ENCODE data around the gene TP53I11.

Gene TP53I11

GRCh38 chr11:44941259-44942021 is 9.2 kb downstream of the TP53I11 start:
- no peak for DNase-seq (ENCODE audit: low read depth in 2 of 3, low spot score in 2 of 3)

DNA sequence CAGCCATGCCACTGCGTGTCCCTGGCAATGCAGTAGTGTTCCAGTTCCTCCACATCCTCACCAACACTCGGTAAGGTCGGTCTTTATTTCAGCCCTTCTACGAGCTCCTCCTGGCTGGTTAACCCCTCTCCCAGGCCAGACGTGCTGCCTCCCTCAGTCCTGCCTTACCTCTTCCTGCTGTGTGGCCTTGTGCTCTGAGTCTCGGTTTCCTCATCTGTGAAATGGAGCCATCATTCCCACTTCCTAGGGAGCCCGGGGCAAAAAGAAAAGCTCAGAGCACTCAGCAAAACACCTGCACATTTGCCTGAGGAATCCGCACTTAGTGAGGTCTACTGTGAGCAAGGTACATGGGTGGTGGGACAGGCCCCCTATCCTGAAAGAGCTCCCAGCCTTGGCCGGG is 9.8 kb downstream of the TP53I11 start:
- no peak for DNase-seq (ENCODE audit: low read depth in 2 of 3, low spot score in 2 of 3)

- no peak for DNase-seq (ENCODE audit: low read depth in 2 of 3, low spot score in 2 of 3)
These were observed 10.3 kb downstream of the TP53I11 start for GRCh38 chr11:44940404-44940803.

DNA sequence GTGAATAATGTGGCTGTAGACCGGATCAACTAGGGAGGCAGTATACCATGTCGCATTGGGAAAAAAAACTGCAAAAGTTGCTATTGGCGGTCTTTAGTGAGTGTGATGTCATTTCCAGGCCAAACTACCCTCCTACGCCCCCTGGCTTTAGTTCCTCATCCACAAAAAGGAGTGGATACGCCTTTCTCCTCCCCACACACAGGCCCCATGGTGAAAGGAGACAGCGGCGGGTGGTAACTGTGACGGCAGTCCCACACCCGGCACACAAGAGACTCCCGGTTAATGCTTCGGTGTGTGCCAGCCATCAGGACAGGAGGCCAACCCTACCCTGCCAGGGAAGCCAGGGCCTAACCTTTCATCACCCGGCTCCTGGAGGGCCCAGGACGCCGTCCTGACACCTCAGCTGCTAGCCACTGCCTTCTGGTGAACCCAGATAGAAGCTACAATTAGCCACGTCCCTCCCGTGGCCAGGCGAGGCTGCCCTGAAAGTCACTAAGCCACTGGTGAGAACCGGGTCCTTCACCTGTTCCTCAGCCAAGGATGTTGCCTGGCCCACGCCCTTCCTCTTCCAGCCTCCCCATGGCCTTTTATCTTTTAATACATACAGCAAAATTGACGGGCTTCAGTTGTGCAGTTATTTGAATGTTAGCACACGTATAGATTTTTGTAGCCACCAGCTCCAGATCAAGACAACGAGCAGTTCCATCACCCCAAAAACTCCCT is 10.8 kb downstream of the TP53I11 start:
- no peak for DNase-seq (ENCODE audit: low read depth in 2 of 3, low spot score in 2 of 3)

DNA sequence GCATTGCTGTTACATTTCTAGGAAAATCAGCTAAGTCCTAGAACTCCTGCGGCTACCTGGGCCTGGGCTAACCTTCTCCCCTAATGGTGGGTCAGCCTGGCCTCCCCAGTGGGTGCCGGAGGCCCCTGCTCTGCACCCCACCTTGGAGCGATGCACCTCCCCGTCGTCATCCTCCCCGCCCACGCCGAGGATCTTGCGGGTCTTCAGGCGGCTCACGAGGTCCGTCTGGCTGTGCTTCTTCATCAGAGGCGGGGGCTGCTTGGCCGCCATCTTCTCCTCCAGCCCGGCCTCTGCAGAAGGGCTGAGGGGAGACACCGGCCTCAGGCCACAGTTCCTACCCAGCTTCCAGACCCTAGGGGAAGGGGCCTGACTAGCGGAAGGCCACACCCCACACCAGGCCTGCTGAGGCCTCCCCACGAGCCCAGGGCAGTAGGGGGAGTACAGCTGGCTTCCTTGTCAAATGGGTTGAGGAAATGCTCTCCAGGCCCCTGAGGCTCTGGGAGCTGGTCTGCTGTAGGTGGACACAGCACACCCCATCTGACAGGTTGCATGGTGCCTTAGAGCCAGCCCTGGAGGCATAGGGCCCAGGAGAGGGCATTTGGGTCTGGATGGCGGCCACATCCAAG is 12.5 kb downstream of the TP53I11 start:
- no peak for DNase-seq (ENCODE audit: low read depth in 2 of 3, low spot score in 2 of 3)

GRCh38 chr11:44936951-44937543 is 13.6 kb downstream of the TP53I11 start:
- DNase-seq (ENCODE audit: low read depth in 2 of 3, low spot score in 2 of 3) = no peak

GRCh38 chr11:44936525-44936924 is 14.2 kb downstream of the TP53I11 start:
- peak; percentile 62 to 83 (median 81) for DNase-seq (ENCODE audit: low read depth in 2 of 3, low spot score in 2 of 3)

DNA sequence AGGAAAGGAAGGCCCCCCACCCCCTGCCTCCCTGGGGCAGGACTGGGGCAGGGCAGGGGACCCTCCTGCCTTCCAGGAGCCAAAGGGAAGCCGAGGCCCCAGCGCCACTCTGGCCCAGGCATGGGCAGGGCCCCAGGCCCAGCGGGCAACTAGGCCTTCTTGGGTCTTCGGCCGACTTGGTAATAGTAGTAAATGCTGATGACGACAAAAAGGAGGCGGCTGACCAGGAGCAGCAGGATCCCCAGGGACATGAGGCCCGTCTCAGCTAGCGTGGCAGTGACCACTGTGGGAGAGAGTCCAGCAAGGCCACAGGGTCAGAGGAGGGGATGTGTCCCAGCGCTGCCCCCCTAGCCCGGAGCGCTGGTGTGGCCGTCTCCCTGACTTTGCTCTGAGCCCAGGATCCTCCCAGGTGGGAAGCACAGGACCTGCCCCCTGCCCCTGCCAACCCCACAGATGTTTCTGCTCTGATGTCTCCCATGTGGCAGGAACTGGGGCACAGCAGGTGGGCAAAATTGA is 15.9 kb downstream of the TP53I11 start:
- DNase-seq (ENCODE audit: low read depth in 2 of 3, low spot score in 2 of 3) = no peak

DNA sequence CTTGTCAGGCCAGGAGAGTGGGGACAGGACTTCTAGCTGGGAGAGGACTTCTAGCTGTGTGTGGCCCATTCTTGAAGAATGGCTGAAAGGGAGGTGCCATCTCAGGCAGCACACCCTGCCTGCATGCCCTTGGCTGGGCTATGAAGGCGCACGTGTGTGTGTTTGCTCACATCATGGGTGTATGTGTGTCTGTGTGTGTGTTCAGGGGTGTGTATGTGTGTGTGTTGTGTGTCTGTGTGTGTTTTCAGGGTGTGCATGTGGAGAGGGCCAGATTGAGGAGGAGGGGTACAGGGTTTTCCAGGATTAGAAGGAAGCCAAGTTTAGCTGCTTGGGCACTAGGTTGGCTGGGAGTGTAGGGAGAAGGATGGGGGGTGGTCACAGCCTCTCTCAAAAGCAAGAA is 16.6 kb downstream of the TP53I11 start:
- DNase-seq (ENCODE audit: low read depth in 2 of 3, low spot score in 2 of 3) = no peak

GRCh38 chr11:44931466-44931865 is 19.2 kb downstream of the TP53I11 start:
- no peak for DNase-seq (ENCODE audit: low read depth in 2 of 3, low spot score in 2 of 3)

- DNase-seq (ENCODE audit: low read depth in 2 of 3, low spot score in 2 of 3) = no peak
These were observed 19.9 kb downstream of the TP53I11 start for GRCh38 chr11:44930588-44931302.

DNA sequence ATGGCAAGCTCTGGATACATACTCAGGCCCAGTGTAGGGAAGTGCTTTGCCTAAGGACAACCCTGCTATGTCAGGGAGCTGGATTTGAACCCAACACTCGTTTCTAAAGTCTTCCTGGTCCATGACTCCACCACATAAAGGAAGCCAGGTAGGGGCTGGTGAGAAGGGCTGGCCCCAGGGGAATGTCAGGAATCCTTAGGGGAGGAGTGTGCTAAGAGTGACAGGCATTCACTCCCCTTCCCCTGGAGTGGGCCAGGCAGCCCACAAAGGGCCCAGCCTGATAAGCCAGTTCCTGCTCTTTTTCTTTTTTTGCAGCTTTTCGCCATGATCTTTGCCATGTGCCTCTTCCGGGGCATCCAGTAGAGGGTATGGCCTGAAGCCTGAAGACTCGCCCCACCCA is 21.9 kb downstream of the TP53I11 start:
- DNase-seq (ENCODE audit: low read depth in 2 of 3, low spot score in 2 of 3) = no peak

- DNase-seq (ENCODE audit: low read depth in 2 of 3, low spot score in 2 of 3) = no peak
These were observed 22.5 kb downstream of the TP53I11 start for GRCh38 chr11:44928144-44928543.

GRCh38 chr11:44927174-44927661 is 23.5 kb downstream of the TP53I11 start:
- DNase-seq (ENCODE audit: low read depth in 2 of 3, low spot score in 2 of 3) = peak; percentile 25 to 43 (median 35)

DNA sequence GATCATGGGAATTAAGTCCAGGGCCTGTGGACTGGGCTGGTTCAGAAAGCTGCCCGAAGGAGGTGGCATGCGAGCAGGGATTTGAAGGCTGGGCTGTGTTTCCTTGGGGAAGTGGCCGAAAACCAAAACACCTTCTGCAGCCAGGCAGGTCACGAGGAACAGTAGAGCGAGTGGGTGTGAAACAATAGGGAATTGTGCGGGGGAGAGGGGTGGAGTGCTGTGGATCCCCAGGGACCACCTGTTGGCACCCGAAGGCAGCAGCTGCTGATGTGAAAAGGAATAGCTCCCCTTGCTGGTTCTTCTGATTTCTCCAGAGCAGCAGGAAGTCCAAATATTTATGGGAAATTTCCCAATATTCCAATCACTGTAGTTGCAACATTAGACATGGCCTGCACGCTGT is 24.6 kb downstream of the TP53I11 start:
- DNase-seq (ENCODE audit: low read depth in 2 of 3, low spot score in 2 of 3) = no peak

DNA sequence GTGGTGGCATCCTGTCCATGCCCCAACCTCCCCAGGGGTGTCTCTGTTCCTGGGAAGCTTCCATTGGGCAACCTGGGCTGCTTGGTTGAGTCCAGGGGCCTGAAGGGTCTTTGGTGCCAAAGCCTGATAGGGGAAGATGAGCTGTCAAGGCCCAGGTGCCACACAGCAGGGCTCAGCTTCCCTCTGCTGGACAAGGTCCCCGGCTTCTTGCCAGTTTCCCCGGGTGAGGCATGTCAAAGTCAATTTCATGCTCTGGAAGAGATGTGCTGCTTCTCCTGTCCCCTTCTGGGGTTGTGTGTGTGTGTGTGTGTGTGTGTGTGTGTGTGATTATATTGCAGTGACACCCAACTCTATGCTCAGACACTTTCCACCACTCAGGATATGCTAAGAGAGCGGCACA is 26.9 kb downstream of the TP53I11 start:
- DNase-seq (ENCODE audit: low read depth in 2 of 3, low spot score in 2 of 3) = no peak

DNA sequence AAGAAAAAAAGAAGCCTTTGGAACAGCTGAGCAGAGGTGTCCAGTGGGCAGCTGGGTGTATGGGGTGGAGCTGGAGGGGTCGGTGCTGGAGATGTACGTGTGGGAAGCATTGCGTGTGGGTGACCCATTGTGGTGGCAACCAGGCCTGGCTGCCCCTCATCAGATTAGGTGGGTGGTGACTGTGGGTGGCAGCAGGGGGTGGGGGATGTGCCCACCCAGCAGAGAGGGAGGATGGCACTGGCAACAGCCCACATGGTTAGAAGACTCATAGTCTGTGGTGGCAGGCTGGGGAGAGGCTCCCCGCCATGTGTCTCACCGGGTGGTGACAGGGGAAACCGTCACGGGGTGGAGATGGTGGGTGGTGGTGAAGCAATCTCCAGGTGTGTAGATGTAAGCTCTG is 27.6 kb downstream of the TP53I11 start:
- DNase-seq (ENCODE audit: low read depth in 2 of 3, low spot score in 2 of 3) = no peak

DNA sequence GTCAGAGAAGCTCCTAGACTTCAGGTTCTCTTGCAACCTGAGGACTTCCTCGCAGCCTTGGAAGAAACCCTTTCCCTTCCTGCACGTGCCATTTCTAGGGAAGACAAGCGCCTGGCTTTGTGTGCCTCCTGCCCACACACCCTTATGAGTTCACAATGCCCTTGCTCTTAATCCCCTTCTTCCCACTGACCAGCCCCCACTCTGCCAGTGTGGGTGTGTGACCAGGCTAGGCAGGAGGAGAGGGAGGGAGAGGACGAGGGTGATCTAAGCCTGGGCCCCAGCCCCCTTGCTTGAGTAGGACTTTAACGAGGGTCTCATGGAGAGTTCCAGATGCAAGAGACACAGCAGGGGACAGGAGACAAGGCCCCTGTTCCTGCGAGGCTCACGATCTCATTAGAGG is 30.2 kb downstream of the TP53I11 start:
- no peak for DNase-seq (ENCODE audit: low read depth in 2 of 3, low spot score in 2 of 3)

DNA sequence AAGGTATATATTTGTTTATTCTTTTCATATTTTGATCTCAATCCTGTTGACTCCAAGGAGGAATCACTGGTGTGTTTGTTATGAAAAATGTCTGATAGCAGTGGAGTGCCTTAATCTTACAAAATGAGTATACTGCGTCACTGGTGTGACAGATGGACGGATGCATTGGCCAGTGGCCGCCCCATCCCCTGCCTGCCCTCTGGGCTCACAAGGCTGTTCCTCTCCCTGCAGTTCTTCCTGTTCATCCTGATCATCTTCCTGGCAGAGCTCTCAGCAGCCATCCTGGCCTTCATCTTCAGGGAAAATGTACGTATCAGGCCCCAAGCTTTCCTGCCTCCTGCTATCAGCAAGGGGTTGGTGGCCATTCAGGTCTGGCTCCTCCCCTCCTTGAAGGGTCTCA is 32.9 kb downstream of the TP53I11 start:
- no peak for DNase-seq (ENCODE audit: low read depth in 2 of 3, low spot score in 2 of 3)

GRCh38 chr11:44916801-44917385 is 33.8 kb downstream of the TP53I11 start:
- no peak for DNase-seq (ENCODE audit: low read depth in 2 of 3, low spot score in 2 of 3)
